ENCODE data around the gene HYAL1. TPM values are rescaled to one million over a fixed set of nuclear protein-coding genes. Genes with fewer than 3 reads are reported as not detected.

HYAL1 gene
- total RNA-seq, 1 donor from 2014 or later, result 3.0 TPM

- Histone ChIP-seq H3K27me3 (no peaks in the 10 kb centered on the region), H3K27ac (no peak overlapping the region), H2AFZ (replicated peaks) (no peak overlapping the region), H3K36me3 (no peaks in the 10 kb centered on the region), H3K4me1 (peaks cover 13% of the 10 kb centered on the region), H4K20me1 (ENCODE audit: low read depth) (peaks cover 6% of the 10 kb centered on the region), H3K9ac (no peak overlapping the region), H3F3A (ENCODE audit: low read depth) (peaks cover 5% of the 10 kb centered on the region), H3K4me3 (no peak overlapping the region), H3K4me2 (no peak overlapping the region), H3K9me3 (ENCODE audit: low read depth) (no peaks in the 10 kb centered on the region), H3K79me2 (ENCODE audit: low read depth) (no peaks in the 10 kb centered on the region)
- H3K27ac Mint-ChIP-seq, result peak overlapping the region; percentile 42
- no peak for TF ChIP-seq EZH2phosphoT487 (IDR thresholded peaks at IDR 0.05)
- no peak for TF ChIP-seq CTCF (IDR thresholded peaks at IDR 0.05)
- TF ChIP-seq EZH2 (IDR thresholded peaks at IDR 0.05), result no peak
- peaks cover 6% of the 10 kb centered on the region for H3K9me3 Mint-ChIP-seq
- DNase-seq (ENCODE audit: low spot score), result peak; percentile 1
- peak overlapping the region; percentile 96 for H3K4me3 Mint-ChIP-seq
- H3K27me3 Mint-ChIP-seq (ENCODE audit: insufficient read depth, low read depth), result peaks cover 14% of the 10 kb centered on the region
- H3K4me1 Mint-ChIP-seq, result peaks cover 25% of the 10 kb centered on the region
- H3K36me3 Mint-ChIP-seq, result peaks cover 5% of the 10 kb centered on the region
Measured at GRCh38 chr3:50300681-50301254, 2.6 kb downstream of the HYAL1 start.

- Histone ChIP-seq H3K36me3 (no peaks in the 10 kb centered on the region), H3K4me3 (peak overlapping the region; percentile 91), H3K27ac (no peak overlapping the region), H3F3A (ENCODE audit: low read depth) (peaks cover 5% of the 10 kb centered on the region), H3K4me2 (peak overlapping the region; percentile 85), H3K79me2 (ENCODE audit: low read depth) (no peaks in the 10 kb centered on the region), H3K9ac (no peak overlapping the region), H3K27me3 (no peaks in the 10 kb centered on the region), H3K9me3 (ENCODE audit: low read depth) (no peaks in the 10 kb centered on the region), H3K4me1 (peaks cover 13% of the 10 kb centered on the region), H4K20me1 (ENCODE audit: low read depth) (peaks cover 6% of the 10 kb centered on the region), H2AFZ (replicated peaks) (peak overlapping the region; percentile 75)
- peaks cover 12% of the 10 kb centered on the region for H3K27me3 Mint-ChIP-seq (ENCODE audit: insufficient read depth, low read depth)
- no peak for DNase-seq (ENCODE audit: low spot score)
- H3K9me3 Mint-ChIP-seq, result peaks cover 4% of the 10 kb centered on the region
- TF ChIP-seq CTCF (IDR thresholded peaks at IDR 0.05) (no peak), EZH2phosphoT487 (IDR thresholded peaks at IDR 0.05) (no peak), EZH2 (IDR thresholded peaks at IDR 0.05) (no peak)
- H3K36me3 Mint-ChIP-seq, result peaks cover 5% of the 10 kb centered on the region
- H3K27ac Mint-ChIP-seq, result peak overlapping the region; percentile 76
- H3K4me3 Mint-ChIP-seq, result peak overlapping the region; percentile 96
- peaks cover 25% of the 10 kb centered on the region for H3K4me1 Mint-ChIP-seq
Measured at GRCh38 chr3:50299929-50300680, 3.3 kb downstream of the HYAL1 start.

- Histone ChIP-seq H4K20me1 (ENCODE audit: low read depth) (peaks cover 6% of the 10 kb centered on the region), H3K9me3 (ENCODE audit: low read depth) (no peaks in the 10 kb centered on the region), H3K4me2 (peak overlapping the region; percentile 85), H3K36me3 (no peaks in the 10 kb centered on the region), H3K4me1 (peaks cover 13% of the 10 kb centered on the region), H3K79me2 (ENCODE audit: low read depth) (no peaks in the 10 kb centered on the region), H3K27ac (no peak overlapping the region), H3K9ac (no peak overlapping the region), H2AFZ (replicated peaks) (peak overlapping the region; percentile 75), H3K27me3 (no peaks in the 10 kb centered on the region), H3K4me3 (peak overlapping the region; percentile 91), H3F3A (ENCODE audit: low read depth) (peaks cover 5% of the 10 kb centered on the region)
- no peak for DNase-seq (ENCODE audit: low spot score)
- TF ChIP-seq CTCF (IDR thresholded peaks at IDR 0.05) (no peak), EZH2phosphoT487 (IDR thresholded peaks at IDR 0.05) (no peak), EZH2 (IDR thresholded peaks at IDR 0.05) (no peak)
- Mint-ChIP-seq H3K9me3 (no peaks in the 10 kb centered on the region), H3K36me3 (peaks cover 1% of the 10 kb centered on the region), H3K27ac (no peak overlapping the region), H3K27me3 (ENCODE audit: insufficient read depth, low read depth) (peaks cover 8% of the 10 kb centered on the region), H3K4me1 (peaks cover 25% of the 10 kb centered on the region), H3K4me3 (peak overlapping the region; percentile 96)
Measured at GRCh38 chr3:50299638-50299928, 3.8 kb downstream of the HYAL1 start.
